NOMO-1 treated with DMSO at 0.1 percent for 48 hours (cell line): ENCODE data around the gene C12orf75.
"Not testable (repeated sequence)": the region's sequence is repeated elsewhere in the genome, so short reads cannot be mapped to it uniquely, and the experiment has no call there.

Experiments used
- DNase-seq: peaks from one replicate; lab custom pipeline; 2025; ENCODE audit not compliant: unreplicated experiment; lab: John Stamatoyannopoulos, UW

The C12orf75 gene

GRCh38 chr12:105334582-105334981, 4.1 kb downstream of the C12orf75 start:
- no peak for DNase-seq

- DNase-seq: peak; percentile 53
Measured at GRCh38 chr12:105335856-105336255, 5.4 kb downstream of the C12orf75 start.

- DNase-seq: no peak
Measured at GRCh38 chr12:105336411-105336810, 5.9 kb downstream of the C12orf75 start.

GRCh38 chr12:105337391-105337790, 6.9 kb downstream of the C12orf75 start:
- DNase-seq: peak; percentile 86

GRCh38 chr12:105338966-105339365, 8.5 kb downstream of the C12orf75 start:
- no peak for DNase-seq

- no peak for DNase-seq
Measured at GRCh38 chr12:105341010-105341409, 10.5 kb downstream of the C12orf75 start.

GRCh38 chr12:105341620-105342019, 11.1 kb downstream of the C12orf75 start:
- DNase-seq: not testable (repeated sequence)

GRCh38 chr12:105342464-105342863, 12.0 kb downstream of the C12orf75 start:
- no peak for DNase-seq

- no peak for DNase-seq
Measured at GRCh38 chr12:105343836-105344235, 13.3 kb downstream of the C12orf75 start.

- DNase-seq: no peak
Measured at GRCh38 chr12:105347499-105347898, 17.0 kb downstream of the C12orf75 start.

- DNase-seq: no peak
Measured at GRCh38 chr12:105348142-105348541, 17.7 kb downstream of the C12orf75 start.

- no peak for DNase-seq
Measured at GRCh38 chr12:105348561-105348960, 18.1 kb downstream of the C12orf75 start.

GRCh38 chr12:105349138-105349537, 18.6 kb downstream of the C12orf75 start:
- no peak for DNase-seq

GRCh38 chr12:105351523-105351922, 21.0 kb downstream of the C12orf75 start:
- no peak for DNase-seq

GRCh38 chr12:105352052-105352451, 21.6 kb downstream of the C12orf75 start:
- DNase-seq: no peak

- no peak for DNase-seq
Measured at GRCh38 chr12:105352940-105353635, 22.6 kb downstream of the C12orf75 start.

GRCh38 chr12:105355752-105356151, 25.3 kb downstream of the C12orf75 start:
- DNase-seq: no peak

- DNase-seq: no peak
Measured at GRCh38 chr12:105357162-105357691, 26.7 kb downstream of the C12orf75 start.

- DNase-seq: peak; percentile 81
Measured at GRCh38 chr12:105358789-105359188, 28.3 kb downstream of the C12orf75 start.

- no peak for DNase-seq
Measured at GRCh38 chr12:105359856-105360255, 29.4 kb downstream of the C12orf75 start.

GRCh38 chr12:105363890-105364289, 33.4 kb downstream of the C12orf75 start:
- DNase-seq: no peak

- no peak for DNase-seq
Measured at GRCh38 chr12:105365231-105365630, 34.7 kb downstream of the C12orf75 start.
